ENCODE measurements around the gene RASD1. TPM values are rescaled to one million over a fixed set of nuclear protein-coding genes. Genes with fewer than 3 reads are reported as not detected.

The RASD1 gene
- total and polyA plus RNA-seq, 2 of the 4 experiments (the other 2 are of a cell fraction), result 0.54 to 1.8 TPM

GRCh38 chr17:17466511-17466910 lies 29.7 kb downstream of the RASD1 start:
- H3K79me1 ChIP-seq (ENCODE audit: low read depth in 1 of 2, low read length in 2 of 2), result no peaks in the 10 kb centered on the region
- H3K9me3 ChIP-seq (ENCODE audit: control insufficient read depth, insufficient read depth, low read length), result no peaks in the 10 kb centered on the region
- H2AK5ac ChIP-seq (ENCODE audit: low read depth, low read length), result no peak overlapping the region
- H4K5ac ChIP-seq (ENCODE audit: low read depth, low read length), result no peak overlapping the region
- no peak for ATAC-seq (ENCODE audit: low read depth)
- H3K4me3 ChIP-seq (ENCODE audit: insufficient read depth, low read depth, low read length), result no peak overlapping the region
- no peak overlapping the region for H3K18ac ChIP-seq (ENCODE audit: low read depth, low read length)
- H3K14ac ChIP-seq (replicated peaks; ENCODE audit: low read depth, low read length), result no peak overlapping the region
- H3K36me3 ChIP-seq (ENCODE audit: control insufficient read depth, insufficient read depth, low read length), result no peaks in the 10 kb centered on the region
- no peak overlapping the region for H3K9ac ChIP-seq (ENCODE audit: low read depth, low read length)
- H3K27ac ChIP-seq (ENCODE audit: insufficient read depth, low read length), result no peak overlapping the region
- peaks cover 3% of the 10 kb centered on the region; the same call in 1 of the 2 replicates for H3K4me1 ChIP-seq (ENCODE audit: control insufficient read depth, insufficient read depth, low read length)
- H2AFZ ChIP-seq (replicated peaks; ENCODE audit: low read length, poor library complexity), result no peak overlapping the region
- no peak overlapping the region for H3K4me2 ChIP-seq (ENCODE audit: low read depth, low read length)
- no peak overlapping the region for H2BK120ac ChIP-seq (ENCODE audit: low read depth, low read length)
- no peak for DNase-seq
- TF ChIP-seq SMC3 (IDR thresholded peaks at IDR 0.05; ENCODE audit: low read depth, low read length) (no peak), BHLHE40 (IDR thresholded peaks at IDR 0.05; ENCODE audit: low read depth, low read length) (no peak), CTCF (conservative IDR thresholded peaks at IDR 0.05; ENCODE audit: low read depth, low read length) (no peak), CHD1 (IDR thresholded peaks at IDR 0.05; ENCODE audit: low read depth, low read length) (no peak), MAZ (IDR thresholded peaks at IDR 0.05; ENCODE audit: borderline replicate concordance, low read depth, low read length) (no peak), RFX5 (IDR thresholded peaks at IDR 0.05; ENCODE audit: low read depth, low read length) (no peak), ELK1 (IDR thresholded peaks at IDR 0.05; ENCODE audit: borderline replicate concordance, low read depth, low read length) (no peak), RAD21 (IDR thresholded peaks at IDR 0.05; ENCODE audit: low read length) (no peak)
- H4K91ac ChIP-seq (ENCODE audit: insufficient read depth, low read depth, low read length), result no peak overlapping the region
- intact Hi-C loops (cut with micrococcal nuclease), result no loop called here
- ChIA-PET CTCF (no interaction called here), POLR2A (ENCODE audit: unreplicated experiment) (no interaction called here)
- no peak overlapping the region for H4K8ac ChIP-seq (ENCODE audit: low read depth in 2 of 2, low read length in 2 of 2)
- H2BK15ac ChIP-seq (ENCODE audit: low read depth, low read length), result no peak overlapping the region
- H3K9me1 ChIP-seq (ENCODE audit: insufficient read depth, low read length), result no peaks in the 10 kb centered on the region
- no peak overlapping the region for H3K23ac ChIP-seq (ENCODE audit: low read depth, low read length)
- no peak overlapping the region for H2BK5ac ChIP-seq (ENCODE audit: low read depth, low read length, poor library complexity, severe bottlenecking)
- no peak overlapping the region for H2BK20ac ChIP-seq (ENCODE audit: low read depth, low read length)
- no TSS peak for BruUV-seq (replicated peaks)
- no peak overlapping the region for H3K4ac ChIP-seq (ENCODE audit: low read depth, low read length)
- H4K20me1 ChIP-seq (ENCODE audit: insufficient read depth, low read length), result no peaks in the 10 kb centered on the region
- in situ Hi-C loops (cut with MboI; ENCODE audit: low sequenced_read_pairs), result no loop called here
- no peak overlapping the region for H3K56ac ChIP-seq (ENCODE audit: extremely low read depth, insufficient read depth, low read length)
- no CpG with 5 or more reads among the region's 5 CpGs for WGBS, 2 experiments (ENCODE audit: extremely low coverage in 2 of 2, insufficient read length in 1 of 2)
- H3K27me3 ChIP-seq (ENCODE audit: control insufficient read depth, insufficient read depth, low read length), result peaks cover 54% of the 10 kb centered on the region
- no peak overlapping the region for H2AK9ac ChIP-seq (replicated peaks; ENCODE audit: low read depth, low read length, poor library complexity)
- dilution Hi-C loops (cut with HindIII; ENCODE audit: low sequenced_read_pairs, unreplicated experiment), result no loop called here
